Measurements from ENCODE around the gene GLRX5. TPM values are rescaled to one million over a fixed set of nuclear protein-coding genes. Genes with fewer than 3 reads are reported as not detected.

Gene GLRX5
- total and polyA plus RNA-seq, 8 donors, result 8.8 to 22.9 (median 14.6) TPM

DNA sequence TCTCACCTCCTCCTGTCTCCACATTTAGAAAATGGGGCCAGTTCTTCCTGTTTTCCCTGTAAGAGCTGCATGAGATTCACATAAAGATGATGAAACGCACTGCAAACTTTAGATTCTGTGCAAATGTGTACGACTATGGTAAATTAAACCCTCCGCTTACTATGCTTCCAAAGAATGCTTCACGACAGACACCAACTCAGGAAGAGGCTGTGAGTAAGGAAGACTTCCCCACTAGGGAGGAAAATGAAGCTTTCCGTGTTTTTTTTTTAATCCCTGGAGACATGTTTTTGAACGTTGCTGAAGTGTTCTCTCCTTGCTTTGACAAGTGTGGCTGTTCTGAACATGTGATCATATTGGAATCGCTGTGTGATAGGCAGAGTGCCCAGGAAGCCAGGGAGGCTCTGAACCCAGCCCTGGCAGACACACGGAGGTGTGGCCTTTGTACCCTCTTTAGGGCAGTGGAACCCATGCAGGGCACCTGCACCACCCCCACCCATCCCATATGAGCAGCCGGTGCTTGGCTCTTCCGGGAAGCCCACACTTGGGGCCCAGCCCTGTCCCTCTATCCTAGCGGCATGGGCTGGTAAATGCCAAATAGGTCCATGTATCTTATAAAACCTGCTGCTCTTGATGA is 10.9 kb upstream of the GLRX5 start:
- WGBS, 2 donors, result 16 to 24% methylated on average over 11 of the region's 11 CpGs
- H3K9me3 ChIP-seq, result no peaks in the 10 kb centered on the region
- no peaks in the 10 kb centered on the region for H3K27me3 ChIP-seq
- peaks cover 0 to 16% (median 13%) of the 10 kb centered on the region in 3 donors for H3K4me1 ChIP-seq
- H3K27ac ChIP-seq, result peak overlapping the region in 2 of 4 donors; percentile 28 to 34
- peak overlapping the region in 1 of 4 donors; percentile 5 for H3K4me3 ChIP-seq
- FAIRE-seq (no peak), ATAC-seq (peak; percentile 51 to 80 (median 75)), DNase-seq (peak in 2 of 6 donors; percentile 37 to 46)
- no peaks in the 10 kb centered on the region for H3K36me3 ChIP-seq
- intact Hi-C loops (cut with DNase I), result loop anchor here in 1 of 3 donors (5.0 kb wide), 1 partner anchor 77 kb away; no protein-coding TSS in a partner anchor
- TF ChIP-seq, protein P1, sequence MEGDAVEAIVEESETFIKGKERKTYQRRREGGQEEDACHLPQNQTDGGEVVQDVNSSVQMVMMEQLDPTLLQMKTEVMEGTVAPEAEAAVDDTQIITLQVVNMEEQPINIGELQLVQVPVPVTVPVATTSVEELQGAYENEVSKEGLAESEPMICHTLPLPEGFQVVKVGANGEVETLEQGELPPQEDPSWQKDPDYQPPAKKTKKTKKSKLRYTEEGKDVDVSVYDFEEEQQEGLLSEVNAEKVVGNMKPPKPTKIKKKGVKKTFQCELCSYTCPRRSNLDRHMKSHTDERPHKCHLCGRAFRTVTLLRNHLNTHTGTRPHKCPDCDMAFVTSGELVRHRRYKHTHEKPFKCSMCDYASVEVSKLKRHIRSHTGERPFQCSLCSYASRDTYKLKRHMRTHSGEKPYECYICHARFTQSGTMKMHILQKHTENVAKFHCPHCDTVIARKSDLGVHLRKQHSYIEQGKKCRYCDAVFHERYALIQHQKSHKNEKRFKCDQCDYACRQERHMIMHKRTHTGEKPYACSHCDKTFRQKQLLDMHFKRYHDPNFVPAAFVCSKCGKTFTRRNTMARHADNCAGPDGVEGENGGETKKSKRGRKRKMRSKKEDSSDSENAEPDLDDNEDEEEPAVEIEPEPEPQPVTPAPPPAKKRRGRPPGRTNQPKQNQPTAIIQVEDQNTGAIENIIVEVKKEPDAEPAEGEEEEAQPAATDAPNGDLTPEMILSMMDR (IDR thresholded peaks at IDR 0.05), result no peak

DNA sequence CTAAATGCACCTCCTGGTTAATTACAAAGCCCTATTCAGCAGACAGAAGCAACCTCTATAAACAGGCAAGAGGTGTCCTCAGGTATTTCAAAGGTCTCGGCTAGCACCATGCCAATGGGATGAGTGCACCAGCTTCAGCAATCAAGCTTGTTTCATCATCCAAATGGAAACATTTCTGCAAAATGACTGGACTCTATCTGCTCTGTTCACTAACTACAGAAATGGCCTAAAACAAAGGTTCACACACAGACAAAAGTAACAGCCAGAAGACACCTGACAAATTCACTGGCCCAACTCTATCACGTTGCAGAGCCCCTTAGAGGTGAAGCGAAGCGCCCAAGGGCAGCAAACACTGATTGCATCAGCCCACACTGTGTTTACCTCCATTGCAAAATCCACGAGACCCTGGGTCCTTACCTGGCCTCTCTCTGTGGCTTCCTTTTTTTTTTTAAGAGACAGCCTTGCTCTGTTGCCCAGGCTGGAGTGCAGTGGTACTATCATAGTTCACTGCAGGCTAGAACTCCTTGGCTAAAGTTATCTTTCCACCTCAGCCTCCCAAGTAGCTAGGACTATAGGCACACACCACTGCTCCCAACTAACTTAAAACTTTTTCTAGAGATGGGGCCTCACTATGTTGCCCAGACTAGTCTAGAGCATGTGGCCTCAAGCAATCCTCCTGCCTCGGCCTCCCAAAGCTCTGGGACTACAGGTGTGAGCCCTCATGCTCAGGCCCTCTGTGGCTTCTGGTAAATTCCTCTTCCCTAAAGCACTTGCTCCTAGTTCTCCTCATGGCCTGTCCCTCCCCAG is 9.9 kb upstream of the GLRX5 start:
- no peak overlapping the region for H3K27ac ChIP-seq
- WGBS, 2 donors, result 65% methylated on average over 6 of the region's 6 CpGs
- TF ChIP-seq, protein P1 (IDR thresholded peaks at IDR 0.05), result no peak

DNA sequence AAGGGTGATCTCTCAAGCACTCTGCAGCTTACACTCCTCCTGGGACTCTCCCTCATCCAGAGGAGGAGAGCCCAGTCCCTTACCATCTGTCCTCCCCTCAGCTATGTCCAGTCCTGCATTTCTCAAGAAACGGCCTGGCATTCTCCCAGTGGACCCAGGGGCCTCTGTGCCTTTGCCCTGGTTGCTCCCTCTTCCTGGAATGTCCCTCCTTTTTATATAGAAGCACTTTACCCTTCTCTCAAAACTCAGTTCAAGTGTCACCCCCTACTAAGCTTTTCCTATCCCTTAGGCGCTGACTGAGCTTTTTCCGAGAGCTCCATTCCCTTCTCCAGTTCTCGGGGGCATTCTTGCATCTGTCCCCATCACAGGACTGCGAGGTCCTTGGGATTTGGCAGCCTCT is 8.9 kb upstream of the GLRX5 start:
- TF ChIP-seq, protein P1 (IDR thresholded peaks at IDR 0.05), result no peak
- intact Hi-C loops (cut with DNase I), result loop anchor here in 1 of 3 donors (5.0 kb wide), 1 partner anchor 84 kb away; no protein-coding TSS in a partner anchor
- DNase-seq, result no peak
- Histone ChIP-seq H3K27me3 (no peaks in the 10 kb centered on the region), H3K4me1 (peaks cover 0 to 20% (median 13%) of the 10 kb centered on the region in 3 donors), H3K4me3 (no peak overlapping the region), H3K9me3 (no peaks in the 10 kb centered on the region), H3K27ac (no peak overlapping the region), H3K36me3 (no peaks in the 10 kb centered on the region)
- peak in 1 of 4 donors; percentile 3 for ATAC-seq
- no peak for FAIRE-seq
- WGBS, 2 donors, result 76 to 86% methylated on average over 5 of the region's 5 CpGs

More for the DNA sequence above, 9.9 kb upstream of the GLRX5 start:
- peaks cover 0 to 16% (median 13%) of the 10 kb centered on the region in 3 donors for H3K4me1 ChIP-seq
- no peak for DNase-seq
- H3K36me3 ChIP-seq, result no peaks in the 10 kb centered on the region
- H3K9me3 ChIP-seq, result no peaks in the 10 kb centered on the region
- no peak for ATAC-seq
- intact Hi-C loops (cut with DNase I), result loop anchor here in 2 of 3 donors (5.0 kb wide), 2 partner anchors 78 to 83 kb away; no protein-coding TSS in a partner anchor
- no peak overlapping the region for H3K4me3 ChIP-seq
- no peak for FAIRE-seq
- H3K27me3 ChIP-seq, result no peaks in the 10 kb centered on the region

DNA sequence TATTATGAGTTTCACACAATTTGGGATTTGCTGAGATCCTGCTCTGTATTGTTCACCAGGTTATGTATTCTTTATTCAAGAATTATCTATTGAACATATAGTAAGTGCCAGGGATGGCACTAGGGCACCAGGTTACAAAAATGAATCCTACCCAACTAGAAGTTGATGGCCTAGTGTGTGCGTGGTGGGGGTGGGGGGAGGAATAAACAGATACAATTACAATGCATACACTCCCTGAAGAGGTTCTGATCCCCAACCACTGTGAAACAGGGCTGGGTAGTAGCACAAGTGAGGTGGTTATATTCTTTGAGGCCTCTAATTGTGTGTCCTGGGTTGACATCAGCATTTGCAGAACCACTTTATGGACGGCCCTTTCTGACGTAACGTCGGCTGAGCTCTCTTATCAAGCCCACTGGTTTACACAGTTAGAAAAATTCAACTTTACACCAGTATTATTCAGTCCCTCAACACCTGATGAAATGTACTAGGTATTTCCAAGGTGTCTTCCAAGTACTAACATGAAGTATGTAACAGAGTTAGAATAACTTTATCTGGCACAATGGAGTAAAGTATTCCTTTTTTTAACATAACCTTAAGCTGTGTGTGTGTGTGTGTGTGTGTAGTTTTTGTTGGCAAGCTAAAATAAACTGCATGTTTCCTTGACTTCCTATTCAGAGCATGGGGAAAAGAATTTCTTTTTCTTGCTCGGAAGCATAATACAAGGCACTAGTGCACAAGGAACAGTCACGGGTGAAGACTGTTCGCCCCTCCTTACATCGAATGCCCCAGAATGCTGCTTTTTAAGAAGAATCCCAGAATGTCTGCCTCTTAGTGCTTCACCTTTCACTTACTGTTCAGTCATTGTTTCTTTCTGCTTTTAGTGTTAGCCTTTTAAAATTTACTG is 8.1 kb upstream of the GLRX5 start:
- DNase-seq (no peak), ATAC-seq (no peak), FAIRE-seq (no peak)
- Histone ChIP-seq H3K4me3 (no peak overlapping the region), H3K27me3 (no peaks in the 10 kb centered on the region), H3K9me3 (no peaks in the 10 kb centered on the region), H3K36me3 (no peaks in the 10 kb centered on the region), H3K4me1 (peaks cover 0 to 25% (median 16%) of the 10 kb centered on the region in 3 donors), H3K27ac (peak overlapping the region in 2 of 4 donors; percentile 2 to 3)
- TF ChIP-seq, protein P1 (IDR thresholded peaks at IDR 0.05), result no peak
- 56 to 59% methylated on average over 9 of the region's 9 CpGs for WGBS, 2 donors
- intact Hi-C loops (cut with DNase I), result loop anchor here in 1 of 3 donors (5.0 kb wide), 1 partner anchor 84 kb away; no protein-coding TSS in a partner anchor
